KMS-11 (cell line): ENCODE data around the gene SLC25A27.

Source experiments
- H2AFZ ChIP-seq: fragments of 200-600 bp; sonication (generic); 2 replicates; pipeline ENCODE4 v1.6.1; 2016; ENCODE audit warnings: antibody characterized with exemption, mixed run types, low read depth
- H3K27ac ChIP-seq: fragments of 200-600 bp; sonication (generic); 2 replicates; pipeline ENCODE4 v1.6.1; 2016; ENCODE audit warnings: mild to moderate bottlenecking, mixed run types
- H3K27me3 ChIP-seq: fragments of 200-600 bp; sonication (generic); 2 replicates; pipeline ENCODE4 v1.6.1; 2017; ENCODE audit warnings: mild to moderate bottlenecking, low read depth, mixed run types, moderate library complexity; ENCODE audit not compliant: insufficient read depth
- H3K36me3 ChIP-seq: fragments of 200-600 bp; sonication (generic); 2 replicates; pipeline ENCODE4 v1.6.1; 2017; ENCODE audit warnings: mild to moderate bottlenecking, mixed run types; ENCODE audit not compliant: insufficient read depth
- H3K4me1 ChIP-seq: fragments of 200-600 bp; sonication (generic); 2 replicates; pipeline ENCODE4 v1.6.1; 2016; ENCODE audit warnings: mild to moderate bottlenecking, low read depth, mixed run types; ENCODE audit not compliant: poor library complexity, severe bottlenecking
- H3K4me2 ChIP-seq: fragments of 200-600 bp; sonication (generic); 2 replicates; pipeline ENCODE4 v1.7.0; 2016; ENCODE audit warnings: mild to moderate bottlenecking, mixed run types
- H3K4me3 ChIP-seq: fragments of 200-600 bp; sonication (generic); IDR thresholded peaks from 2 replicates; pipeline ENCODE4 v1.6.1; 2017; ENCODE audit warnings: low read depth, low read length, mixed read lengths; ENCODE audit not compliant: insufficient read depth
- H3K79me2 ChIP-seq: fragments of 200-600 bp; sonication (generic); 2 replicates; pipeline ENCODE4 v1.6.1; 2016; ENCODE audit warnings: low read depth, mixed run types; ENCODE audit not compliant: insufficient read depth
- H3K9ac ChIP-seq: fragments of 200-600 bp; sonication (generic); 2 replicates; pipeline ENCODE4 v1.6.1; 2016; ENCODE audit warnings: mild to moderate bottlenecking, mixed run types
- H4K20me1 ChIP-seq: fragments of 200-600 bp; sonication (generic); 2 replicates; pipeline ENCODE4 v1.6.1; 2016; ENCODE audit warnings: mild to moderate bottlenecking, mixed run types; ENCODE audit not compliant: insufficient read depth
- CTCF ChIP-seq: fragments of 200-600 bp; sonication (generic); conservative IDR thresholded peaks from 2 replicates; pipeline ENCODE4 v1.6.1; 2017; ENCODE audit warnings: low read depth, mild to moderate bottlenecking, antibody characterized with exemption, low read length, moderate library complexity, mixed read lengths

The SLC25A27 gene

GRCh38 chr6:46711491-46711890, 58.7 kb downstream of the SLC25A27 start:
- no peak for TF ChIP-seq CTCF
- Histone ChIP-seq H3K4me1 (no peaks in the 10 kb centered on the region), H3K27ac (no peak overlapping the region), H3K4me2 (no peak overlapping the region), H3K9ac (no peak overlapping the region), H3K4me3 (no peak overlapping the region), H2AFZ (no peak overlapping the region), H3K27me3 (no peaks in the 10 kb centered on the region), H4K20me1 (no peaks in the 10 kb centered on the region), H3K79me2 (no peaks in the 10 kb centered on the region), H3K36me3 (no peaks in the 10 kb centered on the region)

DNA sequence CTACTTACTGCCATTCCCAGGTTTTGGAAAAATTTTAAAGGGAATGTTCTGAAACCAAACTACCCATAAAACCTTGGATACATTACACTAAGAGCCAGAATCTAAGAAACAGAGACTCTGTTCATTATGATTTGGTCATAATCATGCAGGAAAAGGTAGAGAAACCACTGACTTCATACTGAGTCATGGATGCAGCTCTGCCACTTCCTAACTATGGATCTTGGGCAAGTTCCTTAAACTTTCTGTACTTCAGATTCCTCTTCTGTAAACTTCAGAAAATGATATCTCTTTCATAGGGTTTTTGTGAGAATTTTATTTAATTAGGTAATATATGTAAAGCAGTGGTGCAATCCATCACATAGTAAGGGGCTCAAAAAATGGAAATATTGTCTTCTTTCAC, 62.4 kb downstream of the SLC25A27 start:
- Histone ChIP-seq H3K27me3 (no peaks in the 10 kb centered on the region), H3K36me3 (no peaks in the 10 kb centered on the region), H3K79me2 (no peaks in the 10 kb centered on the region), H3K9ac (no peak overlapping the region), H2AFZ (no peak overlapping the region), H3K4me2 (no peak overlapping the region), H4K20me1 (no peaks in the 10 kb centered on the region), H3K4me3 (no peak overlapping the region), H3K4me1 (no peaks in the 10 kb centered on the region), H3K27ac (no peak overlapping the region)
- TF ChIP-seq CTCF: no peak

- no peak overlapping the region for H3K4me3 ChIP-seq
- H3K27me3 ChIP-seq: no peaks in the 10 kb centered on the region
- no peaks in the 10 kb centered on the region for H4K20me1 ChIP-seq
- H3K36me3 ChIP-seq: no peaks in the 10 kb centered on the region
- no peak overlapping the region for H2AFZ ChIP-seq
- no peak overlapping the region for H3K4me2 ChIP-seq
- H3K79me2 ChIP-seq: no peaks in the 10 kb centered on the region
- no peak overlapping the region for H3K9ac ChIP-seq
- no peak overlapping the region for H3K27ac ChIP-seq
- no peaks in the 10 kb centered on the region for H3K4me1 ChIP-seq
- no peak for TF ChIP-seq CTCF
These were observed 66.3 kb downstream of the SLC25A27 start for GRCh38 chr6:46719099-46719498.

- no peaks in the 10 kb centered on the region for H3K4me1 ChIP-seq
These were observed 67.6 kb downstream of the SLC25A27 start for GRCh38 chr6:46720401-46720800.

More at GRCh38 chr6:46720401-46720800, 67.6 kb downstream of the SLC25A27 start:
- Histone ChIP-seq H3K36me3 (no peaks in the 10 kb centered on the region), H3K9ac (no peak overlapping the region), H4K20me1 (no peaks in the 10 kb centered on the region), H3K4me3 (no peak overlapping the region), H3K27ac (no peak overlapping the region), H3K4me2 (no peak overlapping the region), H3K27me3 (no peaks in the 10 kb centered on the region), H3K79me2 (no peaks in the 10 kb centered on the region), H2AFZ (no peak overlapping the region)
- TF ChIP-seq CTCF: no peak
